Fibroblast of the aortic adventitia (primary cell): ENCODE data around the gene TTC4. TPM values are rescaled to one million over a fixed set of nuclear protein-coding genes. Genes with fewer than 3 reads are reported as not detected.
"Not testable (repeated sequence)": the region's sequence is repeated elsewhere in the genome, so short reads cannot be mapped to it uniquely, and the experiment has no call there.

Experiments
- DNase-seq: peaks from one replicate; pipeline ENCODE4 v3.0.0-alpha.2; 2010; ENCODE audit warnings: low read depth
- H3K4me3 ChIP-seq: 2 replicates; pipeline ENCODE4 v1.5.1; 2011; ENCODE audit warnings: low read depth, mild to moderate bottlenecking, control low read depth, low read length, moderate library complexity
- total RNA-seq: library from RNA; depleted of rRNA; stranded (reverse); fragments of >200 nt; gene quantifications from 2 replicates; pipeline ENCODE4 v1.2.3, GENCODE V29; 2012; ENCODE audit warnings: low replicate concordance
- TF ChIP-seq, protein P1 (sequence below): IDR thresholded peaks from 2 replicates; pipeline ENCODE4 v1.5.1; 2011; ENCODE audit warnings: mild to moderate bottlenecking, low read length, control low read depth, inconsistent platforms; ENCODE audit not compliant: insufficient read depth

TTC4 gene
- total RNA-seq, 1 donor = 28.0 TPM

- peak; percentile 15 for DNase-seq
Observed at GRCh38 chr1:54774820-54775498, 59.3 kb downstream of the TTC4 start.

GRCh38 chr1:54775828-54776721, 60.4 kb downstream of the TTC4 start:
- not testable (repeated sequence) for H3K4me3 ChIP-seq, DNase-seq

More at GRCh38 chr1:54774820-54775498, 59.3 kb downstream of the TTC4 start:
- TF ChIP-seq, protein P1, sequence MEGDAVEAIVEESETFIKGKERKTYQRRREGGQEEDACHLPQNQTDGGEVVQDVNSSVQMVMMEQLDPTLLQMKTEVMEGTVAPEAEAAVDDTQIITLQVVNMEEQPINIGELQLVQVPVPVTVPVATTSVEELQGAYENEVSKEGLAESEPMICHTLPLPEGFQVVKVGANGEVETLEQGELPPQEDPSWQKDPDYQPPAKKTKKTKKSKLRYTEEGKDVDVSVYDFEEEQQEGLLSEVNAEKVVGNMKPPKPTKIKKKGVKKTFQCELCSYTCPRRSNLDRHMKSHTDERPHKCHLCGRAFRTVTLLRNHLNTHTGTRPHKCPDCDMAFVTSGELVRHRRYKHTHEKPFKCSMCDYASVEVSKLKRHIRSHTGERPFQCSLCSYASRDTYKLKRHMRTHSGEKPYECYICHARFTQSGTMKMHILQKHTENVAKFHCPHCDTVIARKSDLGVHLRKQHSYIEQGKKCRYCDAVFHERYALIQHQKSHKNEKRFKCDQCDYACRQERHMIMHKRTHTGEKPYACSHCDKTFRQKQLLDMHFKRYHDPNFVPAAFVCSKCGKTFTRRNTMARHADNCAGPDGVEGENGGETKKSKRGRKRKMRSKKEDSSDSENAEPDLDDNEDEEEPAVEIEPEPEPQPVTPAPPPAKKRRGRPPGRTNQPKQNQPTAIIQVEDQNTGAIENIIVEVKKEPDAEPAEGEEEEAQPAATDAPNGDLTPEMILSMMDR = no peak
- no peak overlapping the region for H3K4me3 ChIP-seq

DNA sequence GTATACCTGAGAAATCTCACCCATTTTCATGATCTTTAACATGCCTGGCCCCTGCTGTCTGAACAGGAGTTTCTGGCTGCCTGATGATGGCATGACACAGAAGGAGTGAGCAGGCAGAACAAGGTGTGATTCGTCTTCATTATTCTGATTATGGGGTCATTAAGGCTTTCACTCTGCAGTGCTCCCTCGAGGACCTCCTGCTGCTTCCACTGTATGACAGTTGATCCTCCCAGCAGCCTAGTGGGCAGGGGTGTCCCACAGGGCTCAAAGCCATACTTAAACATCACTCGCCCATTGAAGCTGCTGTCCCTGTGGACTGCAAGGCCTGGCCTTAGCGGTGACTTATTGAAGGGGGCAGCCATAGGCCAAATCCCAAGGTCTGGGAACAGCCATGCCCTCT, 61.4 kb downstream of the TTC4 start:
- TF ChIP-seq, protein P1 = no peak

GRCh38 chr1:54777431-54777830, 61.8 kb downstream of the TTC4 start:
- TF ChIP-seq, protein P1 = no peak
- H3K4me3 ChIP-seq = no peak overlapping the region
- DNase-seq = no peak

More for the DNA sequence above, 61.4 kb downstream of the TTC4 start:
- DNase-seq = no peak
- no peak overlapping the region for H3K4me3 ChIP-seq

GRCh38 chr1:54781023-54781723, 65.5 kb downstream of the TTC4 start:
- no peak for DNase-seq
- no peak overlapping the region for H3K4me3 ChIP-seq
- TF ChIP-seq, protein P1 = no peak

DNA sequence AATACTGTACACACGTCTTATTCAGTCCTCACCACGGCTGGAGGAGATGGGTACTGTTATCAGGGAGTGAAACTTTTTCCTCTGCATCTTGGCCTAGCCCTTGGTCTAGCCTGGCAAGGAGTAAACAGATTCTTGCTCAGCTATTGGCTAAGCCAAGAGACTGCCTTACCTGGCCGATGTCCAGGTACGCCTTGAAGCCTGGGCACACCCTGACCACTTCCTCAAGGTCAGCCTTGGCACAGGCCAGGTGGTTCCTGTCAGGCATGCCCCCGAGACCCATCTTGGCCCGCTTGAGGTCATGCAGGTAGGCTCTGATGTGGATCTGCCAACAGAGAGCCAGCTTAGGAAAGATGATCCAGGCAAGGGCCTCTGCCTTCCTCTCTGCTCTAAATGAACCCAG, 66.5 kb downstream of the TTC4 start:
- DNase-seq = no peak
- H3K4me3 ChIP-seq = no peak overlapping the region
- TF ChIP-seq, protein P1 = no peak

DNA sequence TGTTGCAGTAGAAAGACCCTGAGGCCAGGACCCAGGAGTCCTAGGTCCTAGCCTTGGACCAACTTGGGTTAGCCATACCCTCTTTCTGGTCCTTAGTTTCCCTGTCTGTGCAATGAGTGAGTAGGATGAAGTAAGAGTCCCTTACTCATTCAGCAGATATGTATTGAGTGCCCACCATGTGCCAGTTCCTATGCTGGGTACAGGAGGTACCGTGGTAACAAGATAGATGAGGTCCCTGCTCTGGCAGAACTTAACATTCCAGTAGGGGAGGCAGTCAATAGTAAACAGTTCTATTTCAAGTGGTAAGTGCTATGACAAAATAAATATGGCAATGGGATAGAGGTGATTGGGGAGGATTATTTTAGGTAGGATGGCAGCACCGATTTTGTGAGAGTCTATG, 66.9 kb downstream of the TTC4 start:
- DNase-seq = no peak
- TF ChIP-seq, protein P1 = no peak
- no peak overlapping the region for H3K4me3 ChIP-seq
